ENCODE data around the gene NUCB2.

NUCB2 gene

DNA sequence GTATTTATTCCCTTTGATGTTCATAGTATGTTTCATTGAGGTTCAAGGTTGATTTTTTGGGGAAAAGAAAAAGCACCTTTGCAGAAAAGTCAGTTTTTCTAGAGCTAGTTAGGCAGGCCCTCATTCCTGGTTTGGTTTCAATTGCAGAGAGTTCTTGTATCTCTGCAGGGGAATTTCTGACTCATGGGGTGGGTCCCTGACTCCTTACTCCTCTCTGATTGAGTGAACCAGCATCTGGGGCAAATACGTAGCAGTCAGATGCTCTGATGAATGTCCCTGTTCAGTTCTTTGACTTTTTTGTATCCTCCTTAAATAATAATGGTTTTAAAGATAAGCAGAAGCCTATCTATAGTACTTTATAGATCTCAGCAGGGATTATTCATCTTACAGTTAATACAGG is 67.4 kb downstream of the NUCB2 start:
- DNase-seq: no peak

DNA sequence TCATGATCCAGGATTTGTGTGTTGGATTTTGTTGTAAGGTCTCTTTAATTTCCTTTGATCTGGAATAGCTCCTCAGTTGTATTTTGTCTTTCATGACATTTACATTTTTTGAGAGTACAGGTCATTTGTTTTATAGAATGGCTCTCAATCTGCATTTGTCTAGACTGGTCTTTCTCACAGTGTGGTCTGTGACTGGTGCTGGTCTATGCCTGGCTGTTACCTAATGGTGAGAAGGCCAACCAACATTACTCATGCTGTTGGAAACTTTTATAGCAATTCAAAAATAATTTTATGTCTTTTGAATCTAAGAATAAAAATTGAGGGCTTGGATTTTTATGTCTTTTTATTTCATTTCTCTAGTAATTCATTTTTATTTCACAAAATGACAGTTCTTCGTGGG is 71.1 kb downstream of the NUCB2 start:
- DNase-seq: no peak

DNA sequence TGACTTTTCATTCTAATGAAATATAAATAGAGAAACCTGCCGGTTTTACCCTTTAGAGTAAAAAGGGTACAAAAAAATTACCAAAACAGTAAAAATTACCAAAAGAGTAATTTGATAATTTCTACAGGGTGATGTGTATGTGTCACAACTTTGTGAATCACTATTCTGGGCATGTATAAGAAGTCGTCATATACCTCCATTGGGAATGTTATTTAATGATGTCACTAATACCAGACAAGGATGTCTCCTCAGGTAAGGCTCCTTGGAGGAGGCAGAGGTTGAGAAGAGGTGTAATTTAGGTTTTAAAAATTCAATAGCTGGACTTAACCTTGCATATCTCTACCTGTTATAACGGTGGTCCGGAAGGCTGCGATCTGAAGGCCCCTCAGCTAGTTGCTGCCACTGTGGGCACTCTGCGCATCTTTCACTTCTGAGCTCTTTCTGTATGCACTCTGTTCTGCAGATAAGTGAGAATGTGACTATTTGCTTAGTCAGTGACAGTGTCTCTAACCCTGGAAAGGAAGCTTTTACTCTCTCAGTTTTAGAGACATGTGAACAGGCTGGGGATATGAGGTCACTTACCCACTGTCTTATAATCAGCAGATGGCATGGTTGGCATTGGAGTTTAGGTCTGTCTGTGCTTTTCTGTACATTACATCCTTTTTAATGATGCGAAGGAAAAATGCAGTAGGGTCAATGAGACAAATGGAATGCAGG is 74.1 kb downstream of the NUCB2 start:
- DNase-seq: no peak

DNA sequence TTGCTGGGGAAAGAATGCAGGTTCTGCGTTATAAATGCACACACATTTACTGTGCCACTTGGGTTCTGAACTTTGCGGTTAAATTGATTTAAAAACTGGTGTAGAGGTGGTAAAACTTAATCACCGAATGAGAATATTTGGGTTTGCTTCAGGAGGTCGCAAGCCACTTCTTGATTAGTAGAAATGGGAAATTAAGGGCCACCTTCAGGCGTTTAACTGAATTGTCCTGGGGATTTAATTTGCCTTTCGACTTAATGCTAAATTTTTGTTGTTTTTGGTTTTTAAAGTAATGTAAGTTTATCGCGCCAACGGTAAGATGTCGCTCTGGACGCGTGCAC is 74.6 kb downstream of the NUCB2 start:
- no peak for DNase-seq

DNA sequence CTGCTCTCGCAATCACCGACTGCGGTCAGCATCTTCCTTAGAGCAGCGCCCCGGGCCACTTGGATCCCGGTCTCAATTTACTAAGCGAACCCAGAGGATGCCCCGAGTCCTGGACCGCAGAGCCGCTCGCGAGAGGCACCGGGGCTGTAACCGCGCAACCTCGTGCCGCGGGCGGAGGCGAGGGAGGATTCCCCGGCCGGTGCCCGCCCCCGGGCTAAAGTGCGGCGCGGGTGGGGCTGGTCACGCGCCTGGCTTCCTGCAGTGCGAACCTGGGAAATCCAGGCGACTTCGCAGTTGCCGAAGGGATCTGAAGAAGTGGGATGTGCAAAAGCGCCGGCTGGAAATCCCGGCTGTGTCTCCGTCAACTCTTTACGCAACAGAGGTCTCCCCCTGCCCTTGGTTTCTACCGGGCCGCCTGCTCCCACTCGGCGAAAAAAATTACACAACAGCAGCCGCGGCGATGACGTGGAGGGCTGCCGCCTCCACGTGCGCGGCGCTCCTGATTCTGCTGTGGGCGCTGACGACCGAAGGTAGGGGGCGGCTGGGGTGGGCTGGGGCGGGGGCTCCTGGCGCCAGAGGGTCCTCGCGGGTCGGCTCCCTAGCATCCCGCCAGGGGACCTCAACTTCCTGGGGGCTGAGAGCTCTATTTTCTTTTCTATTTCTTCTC is 75.1 kb downstream of the NUCB2 start, which contains the start of gene NCR3LG1:
TSS of gene NCR3LG1 (plus strand) at position 291 of the 667 bp plus-strand sequence. CDS start at position 461, 170 bp downstream.
- peak; percentile 51 for DNase-seq

DNA sequence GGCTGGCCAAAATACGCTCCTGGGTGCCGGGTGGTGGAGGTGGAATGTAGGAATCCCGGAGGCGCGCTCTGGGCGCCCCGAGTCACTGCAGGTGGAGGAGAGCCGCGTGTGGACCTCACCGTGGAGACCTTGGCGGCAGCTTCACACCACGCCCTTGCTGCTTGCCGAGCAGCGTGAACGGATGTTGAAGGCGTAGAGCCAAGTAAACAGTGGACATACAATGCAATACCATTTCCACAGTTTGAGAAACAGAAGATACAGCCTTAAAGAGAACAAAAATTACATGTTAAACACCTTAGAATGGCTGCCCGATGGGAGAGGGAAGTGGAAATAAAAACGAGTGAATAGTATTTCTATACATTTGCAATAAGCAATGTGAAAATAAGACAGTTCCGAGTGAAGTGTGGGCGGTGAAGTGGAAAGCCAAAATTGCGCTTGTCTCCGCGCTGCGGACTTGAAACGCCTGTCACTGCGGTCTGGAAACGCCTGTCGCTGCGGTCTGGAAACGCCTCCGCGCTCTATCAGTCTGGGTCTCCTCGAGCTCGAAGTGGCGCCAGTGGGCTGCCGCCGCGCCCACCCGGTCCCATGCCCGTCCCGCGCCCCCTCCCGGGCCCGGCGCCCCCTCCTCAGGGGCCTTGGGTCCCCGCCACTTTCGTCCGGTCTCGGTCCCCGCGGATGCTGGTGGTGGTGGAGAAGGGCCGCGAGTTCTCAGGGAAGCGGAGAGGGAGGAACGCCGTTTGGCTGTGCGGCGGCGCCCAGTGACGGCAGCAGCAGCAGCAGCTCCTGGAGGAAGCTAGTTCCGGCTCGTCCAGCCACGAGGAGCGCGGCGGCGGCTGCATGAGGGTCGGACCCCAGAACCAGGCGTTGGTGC is 76.6 kb downstream of the NUCB2 start:
- peak; percentile 58 for DNase-seq

DNA sequence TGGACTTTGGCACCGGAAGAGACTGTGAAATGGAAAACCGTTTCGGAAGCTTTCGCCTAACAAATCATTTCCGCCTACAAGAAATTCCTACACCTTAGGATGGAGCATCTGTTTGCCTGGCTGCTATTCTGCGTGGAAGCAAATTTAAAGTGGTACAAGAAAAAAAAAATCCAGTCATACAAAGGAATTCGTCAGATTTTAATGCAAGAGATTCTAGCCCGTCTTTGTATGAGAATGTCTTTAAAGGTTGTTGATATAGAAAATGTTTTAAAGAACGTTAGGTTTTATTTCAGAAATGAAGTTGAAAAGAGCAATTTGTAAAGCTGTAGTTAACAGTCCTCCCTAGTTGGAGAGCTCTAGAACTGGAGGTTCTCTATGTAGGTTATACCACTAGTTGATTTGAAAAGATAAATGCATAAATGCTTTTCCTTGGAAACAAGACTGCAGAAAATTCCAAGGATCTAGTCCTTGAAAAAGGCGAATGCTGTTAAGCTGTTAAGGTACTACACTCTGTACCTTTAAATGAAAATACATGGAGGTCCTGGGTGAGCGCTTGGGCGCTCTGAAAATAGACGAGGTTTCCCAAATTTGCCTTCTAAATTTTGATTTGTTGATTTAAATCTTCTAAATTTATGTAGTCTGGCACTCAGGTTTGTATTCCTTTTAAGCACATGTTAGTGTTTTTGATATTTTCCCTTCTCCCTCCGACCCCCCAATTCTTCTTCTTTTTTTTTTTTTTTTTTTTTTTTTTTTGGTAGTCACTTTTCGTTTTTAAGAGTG is 77.5 kb downstream of the NUCB2 start:
- no peak for DNase-seq

DNA sequence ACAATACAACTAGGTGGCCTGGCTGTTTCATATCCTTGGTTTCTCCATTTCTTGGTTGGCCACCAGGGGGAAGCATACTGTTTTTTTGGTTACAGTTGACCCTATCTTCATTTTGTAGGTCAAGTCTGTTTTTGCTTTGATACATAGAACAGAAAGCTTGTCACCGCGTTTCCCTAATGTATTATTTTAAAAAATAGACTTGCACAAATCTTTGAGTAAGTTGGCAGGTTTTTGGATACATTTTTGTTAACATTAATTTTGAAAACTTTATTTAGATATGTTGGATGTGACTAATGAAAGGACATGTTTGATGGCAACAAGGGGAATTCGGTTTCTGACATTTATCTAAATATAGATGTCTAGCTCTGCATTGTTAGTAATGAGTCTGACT is 78.1 kb downstream of the NUCB2 start:
- peak; percentile 40 for DNase-seq

DNA sequence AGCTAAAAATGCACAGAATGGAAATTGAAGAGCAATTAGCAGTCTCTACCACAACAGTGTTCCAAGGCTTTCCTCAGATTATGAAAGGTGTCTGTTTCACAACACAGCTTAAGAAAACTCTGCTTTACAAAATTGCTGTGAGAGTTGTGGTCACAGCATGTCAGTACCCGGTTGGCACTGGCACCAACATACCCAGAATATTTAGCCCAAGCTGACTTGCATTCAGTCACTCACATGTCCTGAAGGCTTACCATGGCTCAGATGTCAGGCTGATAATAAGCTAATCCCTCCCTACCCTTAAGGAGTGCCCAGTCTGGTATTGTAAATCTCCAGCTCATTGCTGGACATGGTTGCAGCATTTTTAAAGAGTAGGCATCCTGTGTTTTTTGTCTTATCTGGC is 90.0 kb downstream of the NUCB2 start:
- no peak for DNase-seq

DNA sequence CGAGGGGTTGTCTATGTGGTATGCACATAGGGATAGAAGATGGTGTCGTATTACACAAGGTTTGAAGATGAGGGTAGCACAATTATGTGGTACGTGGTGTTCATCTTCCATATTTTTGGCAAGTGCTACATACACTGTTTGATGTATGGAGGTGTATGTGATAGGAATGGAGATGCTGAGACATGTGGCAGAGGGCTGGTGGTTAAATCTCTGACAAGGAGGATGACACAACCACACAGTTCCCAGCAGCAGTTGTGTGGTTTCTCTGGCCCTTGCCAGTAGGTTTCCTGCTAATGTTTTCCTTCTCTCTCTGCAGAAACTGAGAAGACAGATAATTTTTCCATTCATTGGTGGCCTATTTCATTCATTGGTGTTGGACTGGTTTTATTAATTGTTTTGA is 92.0 kb downstream of the NUCB2 start:
- no peak for DNase-seq

DNA sequence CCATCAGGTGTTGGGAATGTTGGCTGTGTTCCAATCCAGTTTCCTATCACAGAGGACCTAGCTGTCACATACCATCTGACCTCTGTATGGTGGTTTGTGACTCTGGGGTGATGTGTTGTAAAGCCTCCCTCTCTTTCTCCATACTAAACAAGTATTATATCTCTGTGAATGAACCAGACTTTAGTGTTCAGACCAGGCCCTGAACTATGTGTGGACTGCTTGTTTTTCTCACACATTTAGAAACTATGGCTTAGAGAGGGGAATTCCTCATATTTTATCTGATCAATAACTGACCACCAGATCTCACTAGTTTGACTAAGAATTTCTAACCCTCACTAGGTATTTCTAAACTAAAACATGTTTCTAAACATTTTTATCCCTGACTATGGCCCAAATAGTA is 92.6 kb downstream of the NUCB2 start:
- no peak for DNase-seq

DNA sequence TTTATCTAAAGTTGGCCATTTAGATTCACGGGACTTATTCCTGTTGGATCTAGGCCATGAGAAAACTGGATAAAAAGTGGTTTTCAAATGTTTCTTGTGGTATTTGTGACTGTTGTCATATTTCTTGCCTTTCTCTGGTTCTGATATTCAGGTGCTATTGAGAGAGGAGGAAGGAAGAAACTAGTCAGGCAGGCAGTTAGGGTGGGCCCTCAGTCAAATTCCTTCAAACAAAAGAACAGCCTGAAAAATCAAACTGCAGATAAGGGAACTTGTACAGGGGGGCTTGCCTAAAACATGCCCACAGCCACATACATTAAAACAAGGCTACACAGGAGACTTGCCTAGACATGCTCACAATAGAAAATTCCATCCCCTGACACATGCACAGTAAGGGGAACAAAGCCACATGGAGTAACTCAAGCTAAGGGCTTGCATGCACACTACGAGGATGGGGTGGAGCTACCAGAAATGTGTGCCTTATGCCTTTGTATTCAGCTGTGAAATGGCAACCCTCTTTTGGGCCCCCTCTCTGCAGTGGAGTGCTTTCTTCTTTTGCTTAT is 93.2 kb downstream of the NUCB2 start:
- DNase-seq: no peak

DNA sequence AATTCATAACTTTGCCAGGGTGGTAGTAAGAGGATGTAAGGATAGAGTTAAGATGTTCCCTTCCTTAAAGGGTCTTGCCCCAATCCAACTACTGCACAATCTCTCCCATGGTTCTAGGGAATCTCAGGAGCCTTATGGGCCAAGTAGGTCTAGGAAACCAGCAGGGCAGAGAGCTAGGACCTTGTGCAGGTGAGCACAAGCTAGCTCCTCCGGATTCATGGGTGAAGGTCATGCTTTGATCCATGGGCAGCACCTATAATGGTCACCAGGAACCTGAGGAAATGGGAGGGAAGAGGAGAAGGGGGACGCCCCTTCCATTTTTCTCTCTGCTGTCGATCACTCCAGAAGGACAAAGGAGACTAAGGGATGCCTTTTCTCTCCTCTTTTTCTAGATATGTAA is 95.1 kb downstream of the NUCB2 start:
- DNase-seq: no peak

DNA sequence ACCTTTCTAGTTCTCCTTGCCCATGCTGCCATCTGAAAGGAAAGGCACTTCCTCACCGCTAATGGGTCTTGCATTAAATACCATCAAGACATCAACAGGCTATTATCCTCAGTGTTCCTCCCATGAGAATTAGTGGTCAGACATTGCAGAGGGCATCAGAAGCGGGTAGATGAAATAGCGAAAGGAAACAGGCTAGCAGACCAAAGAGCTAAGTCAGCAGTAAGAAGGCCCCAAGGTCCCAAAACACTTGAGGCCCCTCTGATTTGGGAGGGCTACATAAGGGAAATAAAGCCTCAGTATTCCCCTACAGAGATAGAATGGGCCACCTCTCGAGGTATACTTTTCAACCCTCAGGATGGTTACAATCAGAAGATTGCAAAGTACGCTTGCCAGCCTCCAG is 99.0 kb downstream of the NUCB2 start:
- DNase-seq: no peak

DNA sequence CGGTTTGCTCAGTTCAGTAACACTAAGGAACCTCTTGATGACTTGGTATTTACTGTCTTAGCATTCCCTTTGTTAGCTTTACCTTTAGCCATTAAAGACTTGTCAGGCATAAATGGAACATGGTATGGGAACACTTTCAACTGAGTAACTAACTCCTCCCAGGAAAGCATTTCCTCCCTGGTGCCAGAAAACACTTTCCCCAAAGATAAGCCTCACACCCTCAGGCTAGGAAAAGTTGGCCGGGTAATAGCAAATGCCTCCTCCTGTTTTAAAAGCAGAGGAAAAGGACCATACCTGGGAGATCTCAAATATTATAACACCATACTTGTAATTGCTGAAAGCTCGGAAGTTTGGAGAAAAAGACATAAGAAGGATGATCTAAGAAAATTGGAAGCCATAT is 100.0 kb downstream of the NUCB2 start:
- no peak for DNase-seq

DNA sequence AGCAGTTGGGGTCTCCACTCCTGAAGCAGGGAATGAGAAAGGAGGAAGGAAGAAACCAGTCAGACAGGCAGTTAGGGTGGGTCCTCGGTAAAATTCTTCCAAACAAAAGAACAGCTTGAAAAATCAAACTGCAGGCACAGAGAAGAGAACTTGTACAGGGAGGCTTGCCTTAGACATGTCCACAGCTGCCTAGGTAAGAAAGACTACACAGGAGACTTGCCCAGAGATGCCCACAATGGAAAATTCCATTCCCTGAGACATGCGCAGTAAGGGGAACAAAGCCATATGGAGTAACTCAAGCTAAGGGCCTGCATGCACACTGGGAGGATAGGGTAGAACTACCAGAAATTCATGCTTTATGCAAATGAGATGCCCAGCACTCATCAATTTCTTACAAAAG is 102.1 kb downstream of the NUCB2 start:
- DNase-seq: no peak

DNA sequence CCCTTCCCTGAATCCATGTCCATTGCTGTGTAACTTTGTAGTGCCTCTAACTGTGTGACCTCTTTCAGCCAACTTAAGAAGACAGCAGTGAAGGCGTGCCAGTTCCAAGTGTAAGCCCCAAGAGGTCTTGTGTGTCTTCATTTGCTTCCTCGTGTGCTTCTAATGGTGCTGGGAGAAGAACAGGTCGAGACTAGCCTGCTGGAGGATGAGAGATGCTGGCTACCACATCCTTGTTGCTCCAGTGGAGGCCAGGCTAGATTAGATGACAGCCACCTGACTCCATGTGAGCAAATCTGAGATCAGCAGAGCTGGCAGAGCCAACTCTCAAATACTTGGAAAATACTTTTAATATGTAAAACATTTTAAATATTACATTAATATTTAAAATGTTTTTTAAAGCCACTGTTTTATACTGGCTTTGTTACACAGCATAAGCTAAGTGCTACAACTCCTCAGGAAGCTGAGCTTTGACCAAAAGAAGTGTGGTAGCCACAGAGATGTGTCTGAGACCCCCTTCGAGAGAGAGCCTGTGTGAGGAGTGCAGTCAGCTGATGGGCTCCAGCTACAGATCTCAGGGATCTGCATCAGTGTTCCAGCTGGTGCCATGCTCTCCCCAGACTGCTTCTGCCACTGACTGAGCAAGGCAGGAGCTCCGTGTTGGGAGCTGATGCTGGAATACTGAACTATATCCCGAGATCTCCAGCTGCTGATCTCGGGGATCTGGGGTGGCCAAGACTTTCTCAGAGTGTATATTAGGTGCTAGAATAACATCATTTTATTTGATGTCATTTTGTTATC is 103.0 kb downstream of the NUCB2 start:
- no peak for DNase-seq

DNA sequence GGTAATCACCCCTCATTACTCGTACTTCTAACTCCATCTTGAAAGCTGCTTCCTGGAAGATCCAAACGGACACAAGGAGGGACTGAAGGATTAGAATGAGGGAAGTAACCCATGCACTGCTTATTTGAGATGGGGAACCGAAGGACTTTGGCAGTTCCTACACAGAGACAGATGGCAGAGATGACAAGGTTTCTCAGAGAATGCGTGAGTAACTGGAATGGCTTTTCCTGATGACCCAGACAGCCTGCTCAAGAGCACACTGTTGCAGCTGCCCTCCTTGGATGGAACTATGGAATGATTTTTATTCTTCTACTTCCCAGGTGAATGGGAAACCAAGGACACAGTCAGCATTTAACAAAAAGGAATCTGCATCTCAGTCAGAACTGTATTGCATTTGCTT is 104.6 kb downstream of the NUCB2 start:
- no peak for DNase-seq

All from stimulated activated CD4-positive, alpha-beta T cell treated with anti-CD3 and anti-CD28 coated beads, Interleukin-12 subunit alpha, Interleukin-12 subunit beta, amount 100 ng/mL, for 4 hours (primary cell).